Natural killer cell treated with Interleukin-12 subunit alpha and Interleukin-12 subunit beta and Interleukin-15 and Interleukin-18, amount 100 ng/mL, for 72 hours (primary cell): Measurements from ENCODE around the gene CCDC57. TPM values are rescaled to one million over a fixed set of nuclear protein-coding genes. Genes with fewer than 3 reads are reported as not detected.

Source experiments
- ATAC-seq, 2 donors: fragments of 150-1000 bp; cut with Tn5 transposase in 1 of 2; sonication (Bioruptor Pico), chemical (Tn5 transposase) in 1 of 2; 2 replicates each; pipeline ENCODE4 v1.10.0; 2021
- DNase-seq: peaks from one replicate; pipeline ENCODE4 v3.0.0; 2022; ENCODE audit warnings: low spot score
- H3K27ac Mint-ChIP-seq, 2 donors: 1 replicate in 1 of 2; 2 replicates in 1 of 2; pipeline ENCODE4 v1.8.0; 2022; ENCODE audit warnings: mixed read lengths in 2 of 2, mild to moderate bottlenecking in 1 of 2, moderate library complexity in 1 of 2
- H3K27me3 Mint-ChIP-seq, 2 donors: 1 replicate in 1 of 2; 2 replicates in 1 of 2; pipeline ENCODE4 v1.8.0; 2022; ENCODE audit warnings: mixed read lengths in 2 of 2
- H3K36me3 Mint-ChIP-seq: one replicate; pipeline ENCODE4 v1.8.0; 2022; ENCODE audit warnings: mixed read lengths
- H3K4me1 Mint-ChIP-seq, 2 donors: 1 replicate in 1 of 2; 2 replicates in 1 of 2; pipeline ENCODE4 v1.8.0; 2022; ENCODE audit warnings: low read depth in 2 of 2, mixed read lengths in 2 of 2, mild to moderate bottlenecking in 1 of 2
- H3K4me3 Mint-ChIP-seq: one replicate; pipeline ENCODE4 v1.8.0; 2022; ENCODE audit warnings: mixed read lengths
- H3K9me3 Mint-ChIP-seq: 2 replicates; pipeline ENCODE4 v1.8.0; 2022; ENCODE audit warnings: mixed read lengths
- total RNA-seq, 2 donors: library from RNA; stranded (reverse); gene quantifications; one replicate each; pipeline ENCODE4 v1.2.3, GENCODE V29; 2022

CCDC57 gene
- total RNA-seq, 2 donors from 2014 or later = 34.0 to 82.2 TPM

- no peaks in the 10 kb centered on the region for H3K36me3 Mint-ChIP-seq
- H3K4me1 Mint-ChIP-seq = no peaks in the 10 kb centered on the region
- ATAC-seq (no peak), DNase-seq (no peak)
- no peaks in the 10 kb centered on the region for H3K27me3 Mint-ChIP-seq
- H3K9me3 Mint-ChIP-seq = no peaks in the 10 kb centered on the region
- H3K4me3 Mint-ChIP-seq = no peak overlapping the region
- no peak overlapping the region for H3K27ac Mint-ChIP-seq
Measured at GRCh38 chr17:82117139-82118090, 95.2 kb downstream of the CCDC57 start.

GRCh38 chr17:82116246-82116645, 96.4 kb downstream of the CCDC57 start:
- H3K27ac Mint-ChIP-seq = no peak overlapping the region
- H3K36me3 Mint-ChIP-seq = no peaks in the 10 kb centered on the region
- no peaks in the 10 kb centered on the region for H3K4me1 Mint-ChIP-seq
- H3K9me3 Mint-ChIP-seq = no peaks in the 10 kb centered on the region
- ATAC-seq (no peak), DNase-seq (no peak)
- H3K4me3 Mint-ChIP-seq = no peak overlapping the region
- no peaks in the 10 kb centered on the region for H3K27me3 Mint-ChIP-seq

GRCh38 chr17:82114872-82115271, 97.8 kb downstream of the CCDC57 start:
- no peaks in the 10 kb centered on the region for H3K4me1 Mint-ChIP-seq
- no peaks in the 10 kb centered on the region for H3K9me3 Mint-ChIP-seq
- DNase-seq = peak; percentile 41
- H3K4me3 Mint-ChIP-seq = no peak overlapping the region
- H3K36me3 Mint-ChIP-seq = no peaks in the 10 kb centered on the region
- H3K27me3 Mint-ChIP-seq = no peaks in the 10 kb centered on the region
- H3K27ac Mint-ChIP-seq = no peak overlapping the region
- ATAC-seq = no peak

- Mint-ChIP-seq H3K27me3 (no peaks in the 10 kb centered on the region), H3K4me3 (no peak overlapping the region), H3K36me3 (no peaks in the 10 kb centered on the region), H3K27ac (no peak overlapping the region), H3K4me1 (no peaks in the 10 kb centered on the region), H3K9me3 (no peaks in the 10 kb centered on the region)
- peak; percentile 12 for DNase-seq
- ATAC-seq = no peak
Measured at GRCh38 chr17:82114447-82114846, 98.2 kb downstream of the CCDC57 start.

- no peaks in the 10 kb centered on the region for H3K9me3 Mint-ChIP-seq
- no peak overlapping the region for H3K4me3 Mint-ChIP-seq
- no peaks in the 10 kb centered on the region for H3K36me3 Mint-ChIP-seq
- ATAC-seq = no peak
- no peak overlapping the region for H3K27ac Mint-ChIP-seq
- no peaks in the 10 kb centered on the region for H3K27me3 Mint-ChIP-seq
- no peaks in the 10 kb centered on the region for H3K4me1 Mint-ChIP-seq
- peak; percentile 26 for DNase-seq
Measured at GRCh38 chr17:82113941-82114340, 98.7 kb downstream of the CCDC57 start.

GRCh38 chr17:82113422-82113821, 99.2 kb downstream of the CCDC57 start:
- H3K9me3 Mint-ChIP-seq = no peaks in the 10 kb centered on the region
- no peaks in the 10 kb centered on the region for H3K36me3 Mint-ChIP-seq
- no peak overlapping the region for H3K27ac Mint-ChIP-seq
- no peak overlapping the region for H3K4me3 Mint-ChIP-seq
- DNase-seq (peak; percentile 15), ATAC-seq (no peak)
- no peaks in the 10 kb centered on the region for H3K27me3 Mint-ChIP-seq
- no peaks in the 10 kb centered on the region for H3K4me1 Mint-ChIP-seq

GRCh38 chr17:82112914-82113311, 99.7 kb downstream of the CCDC57 start:
- no peaks in the 10 kb centered on the region for H3K4me1 Mint-ChIP-seq
- no peaks in the 10 kb centered on the region for H3K9me3 Mint-ChIP-seq
- no peaks in the 10 kb centered on the region for H3K27me3 Mint-ChIP-seq
- no peaks in the 10 kb centered on the region for H3K36me3 Mint-ChIP-seq
- H3K4me3 Mint-ChIP-seq = no peak overlapping the region
- H3K27ac Mint-ChIP-seq = no peak overlapping the region
- DNase-seq (peak; percentile 52), ATAC-seq (no peak)

- Mint-ChIP-seq H3K4me3 (no peak overlapping the region), H3K27me3 (no peaks in the 10 kb centered on the region), H3K9me3 (no peaks in the 10 kb centered on the region), H3K27ac (peak overlapping the region in 1 of 2 donors; percentile 31), H3K4me1 (no peaks in the 10 kb centered on the region), H3K36me3 (no peaks in the 10 kb centered on the region)
- ATAC-seq (no peak), DNase-seq (peak; percentile 20)
Measured at GRCh38 chr17:82112181-82112913, 100.3 kb downstream of the CCDC57 start.

- Mint-ChIP-seq H3K27me3 (no peaks in the 10 kb centered on the region), H3K4me1 (peaks cover 8 to 10% of the 10 kb centered on the region in 2 donors), H3K4me3 (no peak overlapping the region), H3K36me3 (no peaks in the 10 kb centered on the region), H3K9me3 (no peaks in the 10 kb centered on the region), H3K27ac (no peak overlapping the region)
- DNase-seq (peak; percentile 12), ATAC-seq (no peak)
Measured at GRCh38 chr17:82110298-82110697, 102.3 kb downstream of the CCDC57 start.

GRCh38 chr17:82108961-82109475, 103.6 kb downstream of the CCDC57 start:
- H3K4me3 Mint-ChIP-seq = no peak overlapping the region
- ATAC-seq = no peak
- peaks cover 8 to 10% of the 10 kb centered on the region in 2 donors for H3K4me1 Mint-ChIP-seq
- H3K27me3 Mint-ChIP-seq = no peaks in the 10 kb centered on the region
- H3K27ac Mint-ChIP-seq = no peak overlapping the region
- no peaks in the 10 kb centered on the region for H3K9me3 Mint-ChIP-seq
- H3K36me3 Mint-ChIP-seq = no peaks in the 10 kb centered on the region
- peak; percentile 25 for DNase-seq

GRCh38 chr17:82108496-82108945, 104.1 kb downstream of the CCDC57 start:
- Mint-ChIP-seq H3K4me1 (peaks cover 8 to 10% of the 10 kb centered on the region in 2 donors), H3K4me3 (no peak overlapping the region), H3K9me3 (no peaks in the 10 kb centered on the region), H3K27ac (no peak overlapping the region), H3K27me3 (no peaks in the 10 kb centered on the region), H3K36me3 (no peaks in the 10 kb centered on the region)
- DNase-seq (peak; percentile 44), ATAC-seq (no peak)

GRCh38 chr17:82108038-82108437, 104.6 kb downstream of the CCDC57 start:
- Mint-ChIP-seq H3K27ac (no peak overlapping the region), H3K27me3 (no peaks in the 10 kb centered on the region), H3K4me1 (peaks cover 8 to 10% of the 10 kb centered on the region in 2 donors), H3K9me3 (no peaks in the 10 kb centered on the region), H3K36me3 (no peaks in the 10 kb centered on the region), H3K4me3 (no peak overlapping the region)
- peak; percentile 57 for DNase-seq
- ATAC-seq = no peak

GRCh38 chr17:82107341-82107860, 105.2 kb downstream of the CCDC57 start:
- peak; percentile 29 for DNase-seq
- Mint-ChIP-seq H3K36me3 (no peaks in the 10 kb centered on the region), H3K4me1 (peaks cover 8 to 10% of the 10 kb centered on the region in 2 donors), H3K4me3 (no peak overlapping the region), H3K27ac (peak overlapping the region in 1 of 2 donors; percentile 95), H3K9me3 (no peaks in the 10 kb centered on the region), H3K27me3 (no peaks in the 10 kb centered on the region)
- ATAC-seq = no peak
